Neural progenitor cell (in vitro differentiated cells): ENCODE data around the gene GNG12. TPM values are rescaled to one million over a fixed set of nuclear protein-coding genes. Genes with fewer than 3 reads are reported as not detected.

Experiments
- DNase-seq: peaks from one replicate; pipeline ENCODE4 v3.0.0-alpha.2; 2016; ENCODE audit warnings: low spot score
- H2AFZ ChIP-seq: fragments of 200-600 bp; sonication (generic); replicated peaks from 2 replicates; pipeline ENCODE4 v1.6.1; 2016; ENCODE audit warnings: antibody characterized with exemption
- H3F3A ChIP-seq: fragments of 200-600 bp; sonication (generic); 2 replicates; pipeline ENCODE4 v1.6.1; 2016; ENCODE audit warnings: antibody characterized with exemption, low read depth
- H3K27ac ChIP-seq: fragments of 200-600 bp; sonication (generic); 2 replicates; pipeline ENCODE4 v1.5.1; 2016; ENCODE audit warnings: mild to moderate bottlenecking
- H3K27me3 ChIP-seq: fragments of 200-600 bp; sonication (generic); 2 replicates; pipeline ENCODE4 v1.6.1; 2016; ENCODE audit warnings: mild to moderate bottlenecking, moderate library complexity
- H3K36me3 ChIP-seq: fragments of 200-600 bp; sonication (generic); 2 replicates; pipeline ENCODE4 v1.5.1; 2016
- H3K4me1 ChIP-seq: fragments of 200-600 bp; sonication (generic); 2 replicates; pipeline ENCODE4 v1.6.1; 2016; ENCODE audit warnings: mixed run types
- H3K4me2 ChIP-seq: fragments of 200-600 bp; sonication (generic); 2 replicates; pipeline ENCODE4 v1.6.1; 2016
- H3K4me3 ChIP-seq: fragments of 200-600 bp; sonication (generic); 2 replicates; pipeline ENCODE4 v1.5.1; 2016
- H3K79me2 ChIP-seq: fragments of 200-600 bp; sonication (generic); 2 replicates; pipeline ENCODE4 v1.6.1; 2016; ENCODE audit warnings: low read depth
- H3K9ac ChIP-seq: fragments of 200-600 bp; sonication (generic); 2 replicates; pipeline ENCODE4 v1.6.1; 2016
- H3K9me3 ChIP-seq: fragments of 200-600 bp; sonication (generic); 2 replicates; pipeline ENCODE4 v1.5.1; 2016; ENCODE audit warnings: low read depth
- H4K20me1 ChIP-seq: fragments of 200-600 bp; sonication (generic); 2 replicates; pipeline ENCODE4 v1.6.1; 2016; ENCODE audit warnings: low read depth
- H3K27ac Mint-ChIP-seq: 3 replicates; pipeline ENCODE4 v1.8.0; 2021; ENCODE audit warnings: mixed read lengths
- H3K27me3 Mint-ChIP-seq: 2 replicates; pipeline ENCODE4 v1.8.0; 2022; ENCODE audit warnings: low read depth, mild to moderate bottlenecking, inconsistent platforms, moderate library complexity, mixed read lengths; ENCODE audit not compliant: insufficient read depth
- H3K36me3 Mint-ChIP-seq: 3 replicates; pipeline ENCODE4 v1.8.0; 2021; ENCODE audit warnings: mixed read lengths
- H3K4me1 Mint-ChIP-seq: 3 replicates; pipeline ENCODE4 v1.8.0; 2021; ENCODE audit warnings: mixed read lengths
- H3K4me3 Mint-ChIP-seq: 3 replicates; pipeline ENCODE4 v1.8.0; 2021; ENCODE audit warnings: mild to moderate bottlenecking, moderate library complexity, mixed read lengths
- H3K9me3 Mint-ChIP-seq: 3 replicates; pipeline ENCODE4 v1.8.0; 2020; ENCODE audit warnings: mixed read lengths
- CTCF ChIP-seq: fragments of 200-600 bp; sonication (generic); IDR thresholded peaks from 2 replicates; pipeline ENCODE4 v1.5.1; 2017; ENCODE audit warnings: antibody characterized with exemption, mild to moderate bottlenecking
- EZH2 ChIP-seq: fragments of 200-600 bp; sonication (generic); IDR thresholded peaks from 2 replicates; pipeline ENCODE4 v1.6.1; 2017; ENCODE audit warnings: antibody characterized with exemption, mild to moderate bottlenecking, moderate library complexity
- EZH2phosphoT487 ChIP-seq: fragments of 200-600 bp; sonication (generic); IDR thresholded peaks from 2 replicates; pipeline ENCODE4 v1.6.1; 2017; ENCODE audit warnings: antibody characterized with exemption
- total RNA-seq: library from RNA; depleted of rRNA; stranded (reverse); fragments of >200 nt; gene quantifications from 2 replicates; pipeline ENCODE4 v1.2.3, GENCODE V29; 2015; ENCODE audit warnings: low replicate concordance

Gene GNG12
- total RNA-seq, 1 donor from 2014 or later, result 44.5 TPM

GRCh38 chr1:67677930-67678329 is 155.3 kb downstream of the GNG12 start:
- no peaks in the 10 kb centered on the region for H4K20me1 ChIP-seq
- H3K36me3 ChIP-seq, result no peaks in the 10 kb centered on the region
- no peaks in the 10 kb centered on the region for H3K79me2 ChIP-seq
- peaks cover 7% of the 10 kb centered on the region for H3K4me1 ChIP-seq
- H3K27ac ChIP-seq, result no peak overlapping the region
- Mint-ChIP-seq H3K4me3 (no peak overlapping the region), H3K9me3 (no peaks in the 10 kb centered on the region), H3K36me3 (no peaks in the 10 kb centered on the region), H3K4me1 (peaks cover 22% of the 10 kb centered on the region), H3K27me3 (no peaks in the 10 kb centered on the region), H3K27ac (no peak overlapping the region)
- H3K9me3 ChIP-seq, result no peaks in the 10 kb centered on the region
- H3K9ac ChIP-seq, result no peak overlapping the region
- H3K4me3 ChIP-seq, result no peak overlapping the region
- H2AFZ ChIP-seq, result no peak overlapping the region
- no peak for TF ChIP-seq EZH2
- no peak for TF ChIP-seq EZH2phosphoT487
- no peaks in the 10 kb centered on the region for H3K27me3 ChIP-seq
- no peak overlapping the region for H3K4me2 ChIP-seq
- H3F3A ChIP-seq, result no peaks in the 10 kb centered on the region
- no peak for DNase-seq

- DNase-seq, result no peak
- Histone ChIP-seq H4K20me1 (no peaks in the 10 kb centered on the region), H3K27me3 (no peaks in the 10 kb centered on the region), H2AFZ (no peak overlapping the region), H3K27ac (no peak overlapping the region), H3K4me1 (peaks cover 7% of the 10 kb centered on the region), H3K9ac (no peak overlapping the region), H3K79me2 (no peaks in the 10 kb centered on the region), H3K36me3 (no peaks in the 10 kb centered on the region), H3K4me3 (no peak overlapping the region), H3K9me3 (no peaks in the 10 kb centered on the region), H3K4me2 (no peak overlapping the region), H3F3A (no peaks in the 10 kb centered on the region)
- Mint-ChIP-seq H3K4me3 (no peak overlapping the region), H3K27ac (no peak overlapping the region), H3K9me3 (no peaks in the 10 kb centered on the region), H3K36me3 (no peaks in the 10 kb centered on the region), H3K27me3 (no peaks in the 10 kb centered on the region), H3K4me1 (peaks cover 22% of the 10 kb centered on the region)
- no peak for TF ChIP-seq EZH2phosphoT487
- no peak for TF ChIP-seq CTCF
- TF ChIP-seq EZH2, result no peak
Observed at GRCh38 chr1:67677408-67677807, 155.9 kb downstream of the GNG12 start.

GRCh38 chr1:67676946-67677345 is 156.3 kb downstream of the GNG12 start:
- no peaks in the 10 kb centered on the region for H3K27me3 ChIP-seq
- no peak overlapping the region for H3K9ac ChIP-seq
- H3K27ac Mint-ChIP-seq, result no peak overlapping the region
- H3K4me1 ChIP-seq, result peaks cover 7% of the 10 kb centered on the region
- H3K36me3 ChIP-seq, result no peaks in the 10 kb centered on the region
- TF ChIP-seq EZH2, result no peak
- TF ChIP-seq EZH2phosphoT487, result no peak
- no peak for TF ChIP-seq CTCF
- no peaks in the 10 kb centered on the region for H3F3A ChIP-seq
- DNase-seq, result no peak
- H3K9me3 ChIP-seq, result no peaks in the 10 kb centered on the region
- H3K4me3 ChIP-seq, result no peak overlapping the region
- H3K36me3 Mint-ChIP-seq, result no peaks in the 10 kb centered on the region
- H3K4me1 Mint-ChIP-seq, result peaks cover 22% of the 10 kb centered on the region
- no peak overlapping the region for H3K27ac ChIP-seq
- no peaks in the 10 kb centered on the region for H3K79me2 ChIP-seq
- no peak overlapping the region for H2AFZ ChIP-seq
- no peaks in the 10 kb centered on the region for H3K9me3 Mint-ChIP-seq
- H3K4me2 ChIP-seq, result no peak overlapping the region
- no peaks in the 10 kb centered on the region for H4K20me1 ChIP-seq
- no peaks in the 10 kb centered on the region for H3K27me3 Mint-ChIP-seq
- no peak overlapping the region for H3K4me3 Mint-ChIP-seq

- no peak overlapping the region for H3K27ac ChIP-seq
- no peak overlapping the region for H3K9ac ChIP-seq
- no peak overlapping the region for H3K4me2 ChIP-seq
- no peaks in the 10 kb centered on the region for H3K9me3 Mint-ChIP-seq
- H3K4me1 ChIP-seq, result peaks cover 7% of the 10 kb centered on the region
- no peak overlapping the region for H2AFZ ChIP-seq
- no peaks in the 10 kb centered on the region for H3K36me3 Mint-ChIP-seq
- peak overlapping the region; percentile 20 for H3K4me3 Mint-ChIP-seq
- H3K4me1 Mint-ChIP-seq, result peaks cover 22% of the 10 kb centered on the region
- H3K9me3 ChIP-seq, result no peaks in the 10 kb centered on the region
- H3K79me2 ChIP-seq, result no peaks in the 10 kb centered on the region
- H3K27me3 ChIP-seq, result no peaks in the 10 kb centered on the region
- no peaks in the 10 kb centered on the region for H3K36me3 ChIP-seq
- no peak overlapping the region for H3K27ac Mint-ChIP-seq
- TF ChIP-seq CTCF, result no peak
- H4K20me1 ChIP-seq, result no peaks in the 10 kb centered on the region
- DNase-seq, result no peak
- H3F3A ChIP-seq, result no peaks in the 10 kb centered on the region
- no peaks in the 10 kb centered on the region for H3K27me3 Mint-ChIP-seq
- no peak overlapping the region for H3K4me3 ChIP-seq
Observed at GRCh38 chr1:67676287-67676686, 157.0 kb downstream of the GNG12 start.
